ENCODE measurements around the gene MID1.

The MID1 gene

GRCh38 chrX:10485326-10485725 is 135.1 kb downstream of the MID1 start:
- no peak for DNase-seq (ENCODE audit: low spot score)

- DNase-seq (ENCODE audit: low spot score) = no peak
Observed at GRCh38 chrX:10484683-10485247, 135.6 kb downstream of the MID1 start.

GRCh38 chrX:10483191-10483831 is 137.1 kb downstream of the MID1 start:
- DNase-seq (ENCODE audit: low spot score) = no peak

- DNase-seq (ENCODE audit: low spot score) = no peak
Observed at GRCh38 chrX:10482708-10483107, 137.7 kb downstream of the MID1 start.

GRCh38 chrX:10482261-10482660 is 138.1 kb downstream of the MID1 start:
- no peak for DNase-seq (ENCODE audit: low spot score)

GRCh38 chrX:10480861-10481260 is 139.5 kb downstream of the MID1 start:
- DNase-seq (ENCODE audit: low spot score) = no peak

GRCh38 chrX:10479508-10479907 is 140.9 kb downstream of the MID1 start:
- DNase-seq (ENCODE audit: low spot score) = no peak

- no peak for DNase-seq (ENCODE audit: low spot score)
Observed at GRCh38 chrX:10477525-10477924, 142.9 kb downstream of the MID1 start.

GRCh38 chrX:10474913-10475568 is 145.3 kb downstream of the MID1 start:
- DNase-seq (ENCODE audit: low spot score) = no peak

- DNase-seq (ENCODE audit: low spot score) = no peak
Observed at GRCh38 chrX:10474510-10474909, 145.9 kb downstream of the MID1 start.

- no peak for DNase-seq (ENCODE audit: low spot score)
Observed at GRCh38 chrX:10471418-10471817, 149.0 kb downstream of the MID1 start.

- DNase-seq (ENCODE audit: low spot score) = no peak
Observed at GRCh38 chrX:10470009-10470408, 150.4 kb downstream of the MID1 start.

GRCh38 chrX:10467793-10468192 is 152.6 kb downstream of the MID1 start:
- no peak for DNase-seq (ENCODE audit: low spot score)

- no peak for DNase-seq (ENCODE audit: low spot score)
Observed at GRCh38 chrX:10465254-10465653, 155.1 kb downstream of the MID1 start.

GRCh38 chrX:10457092-10457491 is 163.3 kb downstream of the MID1 start:
- no peak for DNase-seq (ENCODE audit: low spot score)

GRCh38 chrX:10453945-10454344 is 166.4 kb downstream of the MID1 start:
- DNase-seq (ENCODE audit: low spot score) = no peak

- DNase-seq (ENCODE audit: low spot score) = no peak
Observed at GRCh38 chrX:10450959-10451355, 169.4 kb downstream of the MID1 start.

GRCh38 chrX:10450229-10450958 is 170.0 kb downstream of the MID1 start:
- no peak for DNase-seq (ENCODE audit: low spot score)

GRCh38 chrX:10447564-10448214 is 172.7 kb downstream of the MID1 start:
- DNase-seq (ENCODE audit: low spot score) = no peak

GRCh38 chrX:10444204-10444603 is 176.2 kb downstream of the MID1 start:
- no peak for DNase-seq (ENCODE audit: low spot score)

GRCh38 chrX:10441464-10441863 is 178.9 kb downstream of the MID1 start:
- DNase-seq (ENCODE audit: low spot score) = no peak

- DNase-seq (ENCODE audit: low spot score) = no peak
Observed at GRCh38 chrX:10433296-10433965, 187.0 kb downstream of the MID1 start.
